GM19397 (cell line): ENCODE measurements around the gene DUS3L.
A peak's percentile ranks its signal among the peaks of the same experiment; 100 is the strongest.

ENCODE experiments used
- ATAC-seq: cut with Tn5 transposase; IDR thresholded peaks from one replicate; pipeline ENCODE4 v1.9.1; 2021; ENCODE audit warnings: mild to moderate bottlenecking, moderate library complexity; ENCODE audit not compliant: unreplicated experiment

Gene DUS3L

DNA sequence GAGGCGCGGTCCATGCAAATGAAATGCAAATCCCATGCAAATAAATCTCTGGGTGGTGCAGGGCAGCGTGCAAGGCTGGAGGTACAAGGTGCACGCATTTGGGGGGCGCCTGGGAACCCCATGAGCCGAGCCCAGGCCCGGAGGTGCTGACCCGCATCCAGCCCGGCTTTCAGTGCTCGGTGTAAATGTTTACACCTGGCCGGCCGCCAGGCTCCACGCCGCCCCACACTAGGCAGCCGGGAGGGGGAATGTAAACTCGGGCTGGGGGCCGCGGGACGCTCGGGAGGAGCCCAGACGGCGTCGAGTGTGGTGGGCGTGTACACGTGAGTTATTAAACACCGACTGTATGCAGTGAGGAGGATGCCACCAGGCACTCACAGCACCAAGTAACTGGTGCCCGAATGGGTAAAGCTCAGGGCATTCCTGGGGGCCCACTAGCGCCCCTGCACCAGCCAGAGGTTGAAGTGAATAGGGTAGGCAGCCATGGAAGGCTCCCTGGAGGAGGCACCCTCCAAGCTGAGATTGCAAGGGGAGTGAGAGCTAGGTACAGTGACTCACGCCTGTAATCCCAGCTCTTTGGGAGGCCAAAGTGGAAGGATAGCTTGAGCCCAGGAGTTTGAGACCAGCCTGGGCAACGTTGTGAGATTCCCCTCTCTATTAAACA, 31.4 kb upstream of the DUS3L start:
- no peak for ATAC-seq

GRCh38 chr19:5821521-5822180, 30.7 kb upstream of the DUS3L start:
- ATAC-seq = no peak

DNA sequence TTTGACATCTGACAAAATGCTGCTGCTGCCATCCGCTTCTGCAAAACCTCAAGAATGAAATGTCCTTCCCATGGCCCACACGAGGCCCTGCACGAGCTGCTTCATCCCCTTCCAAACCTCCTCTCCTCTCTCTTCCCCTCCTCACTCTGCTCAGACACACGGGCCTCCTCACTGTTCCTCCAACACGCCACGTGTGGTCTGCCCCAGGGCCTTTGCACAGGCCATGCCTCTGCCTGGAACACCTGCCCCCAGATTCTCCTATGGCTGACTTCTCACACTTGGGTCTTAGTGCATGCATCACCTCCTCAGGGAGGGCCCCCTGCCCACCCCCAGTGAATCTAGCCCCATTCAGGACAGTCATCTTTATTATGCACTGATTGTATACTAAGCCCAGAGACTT, 29.8 kb upstream of the DUS3L start:
- no peak for ATAC-seq

- no peak for ATAC-seq
Observed at GRCh38 chr19:5818594-5818993, 27.6 kb upstream of the DUS3L start.

DNA sequence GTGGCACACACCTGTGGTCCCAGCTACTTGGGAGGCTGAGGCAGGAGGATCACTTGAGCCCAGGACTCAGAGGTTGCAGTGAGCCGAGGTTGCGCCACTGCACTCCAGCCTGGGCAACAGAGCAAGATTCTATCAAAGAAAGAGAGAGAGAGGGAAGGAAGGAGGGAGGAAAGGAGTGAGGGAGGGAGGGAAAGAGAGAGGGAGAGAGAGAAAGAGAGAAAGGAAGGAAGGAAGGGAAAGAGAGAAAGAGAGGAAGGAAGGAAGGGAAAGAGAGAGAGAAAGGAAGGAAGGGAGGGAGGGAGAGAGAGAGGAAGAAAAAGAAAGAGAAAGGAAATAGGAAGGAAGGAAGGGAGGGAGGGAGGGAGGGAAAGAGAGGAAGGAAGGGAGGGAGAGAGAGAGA, 26.3 kb upstream of the DUS3L start:
- ATAC-seq = no peak

DNA sequence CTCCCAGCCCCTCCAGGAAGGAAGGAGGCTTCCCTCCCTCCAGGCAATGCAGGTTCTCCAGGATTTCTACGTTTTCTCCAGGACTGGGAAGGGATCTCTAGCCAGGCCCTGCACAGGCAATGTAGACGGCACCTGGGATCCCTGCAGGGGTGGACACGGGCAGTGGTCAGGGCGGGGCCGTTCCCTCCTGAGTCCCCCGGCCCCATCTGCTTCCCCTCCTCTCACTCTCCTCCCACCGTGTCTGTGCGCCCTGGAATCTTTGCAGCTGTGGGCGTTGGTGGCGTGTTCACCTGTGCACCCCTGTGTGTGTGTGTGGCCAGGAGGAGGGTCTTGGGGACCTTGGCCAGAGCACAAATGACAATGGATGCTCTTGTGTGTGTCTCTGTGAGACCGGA, 23.9 kb upstream of the DUS3L start:
- ATAC-seq = no peak

DNA sequence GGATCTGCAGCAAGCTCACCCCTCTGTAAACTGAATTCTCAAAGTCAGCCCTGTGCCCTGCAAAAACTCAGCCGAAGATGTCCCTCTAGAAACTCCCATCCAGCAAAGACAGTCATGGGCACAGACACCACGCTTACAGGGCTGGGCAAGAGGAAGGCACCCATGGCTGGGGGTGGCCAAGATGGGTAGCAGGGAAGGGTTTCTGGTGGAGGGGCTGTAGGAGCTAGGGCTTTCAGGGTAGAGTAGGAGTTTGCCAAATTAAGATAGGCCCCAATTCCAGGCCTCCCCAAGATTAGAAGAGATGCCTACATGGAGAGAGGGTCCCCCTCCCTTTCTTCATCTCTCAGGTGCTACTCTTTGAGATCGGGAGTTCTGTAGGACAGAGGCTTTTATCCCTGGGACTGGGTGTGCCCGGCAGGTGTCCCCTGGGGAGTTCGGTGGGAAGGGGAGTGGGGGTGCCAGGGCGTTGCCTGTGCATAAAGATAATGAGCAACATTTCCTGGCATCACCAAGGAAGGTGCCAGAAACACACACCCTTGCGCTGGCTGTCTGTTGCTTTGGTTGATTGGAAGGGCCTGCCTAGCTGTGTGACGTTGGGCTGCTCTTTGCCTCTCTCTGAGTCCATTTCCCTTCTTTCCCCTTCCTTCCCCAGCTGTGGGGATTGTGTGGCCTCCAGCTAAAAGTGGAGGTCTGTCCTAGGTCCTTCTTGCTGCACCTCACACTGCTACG, 23.3 kb upstream of the DUS3L start:
- no peak for ATAC-seq

- no peak for ATAC-seq
Observed at GRCh38 chr19:5811117-5811516, 20.2 kb upstream of the DUS3L start.

DNA sequence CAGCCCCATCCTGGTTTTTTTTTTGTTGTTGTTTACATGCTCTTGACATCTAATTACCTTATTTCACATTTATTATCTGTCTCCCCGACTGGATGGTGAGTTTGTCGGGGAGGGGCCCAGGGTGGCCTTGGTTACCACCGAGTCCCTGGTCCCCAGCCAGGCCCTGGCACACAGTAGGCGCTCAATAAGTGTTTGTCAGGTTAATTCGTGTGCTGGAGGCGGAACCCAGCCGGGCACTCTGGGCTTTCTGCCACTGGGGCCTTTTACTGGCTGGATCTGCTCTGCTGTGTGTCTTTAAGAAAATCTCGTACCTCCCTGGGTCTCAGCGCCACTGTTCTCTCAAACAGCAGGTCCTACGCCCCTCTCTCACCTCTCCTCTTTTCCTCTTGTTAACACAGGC, 18.5 kb upstream of the DUS3L start:
- ATAC-seq = no peak

GRCh38 chr19:5809053-5809452, 18.1 kb upstream of the DUS3L start:
- no peak for ATAC-seq

DNA sequence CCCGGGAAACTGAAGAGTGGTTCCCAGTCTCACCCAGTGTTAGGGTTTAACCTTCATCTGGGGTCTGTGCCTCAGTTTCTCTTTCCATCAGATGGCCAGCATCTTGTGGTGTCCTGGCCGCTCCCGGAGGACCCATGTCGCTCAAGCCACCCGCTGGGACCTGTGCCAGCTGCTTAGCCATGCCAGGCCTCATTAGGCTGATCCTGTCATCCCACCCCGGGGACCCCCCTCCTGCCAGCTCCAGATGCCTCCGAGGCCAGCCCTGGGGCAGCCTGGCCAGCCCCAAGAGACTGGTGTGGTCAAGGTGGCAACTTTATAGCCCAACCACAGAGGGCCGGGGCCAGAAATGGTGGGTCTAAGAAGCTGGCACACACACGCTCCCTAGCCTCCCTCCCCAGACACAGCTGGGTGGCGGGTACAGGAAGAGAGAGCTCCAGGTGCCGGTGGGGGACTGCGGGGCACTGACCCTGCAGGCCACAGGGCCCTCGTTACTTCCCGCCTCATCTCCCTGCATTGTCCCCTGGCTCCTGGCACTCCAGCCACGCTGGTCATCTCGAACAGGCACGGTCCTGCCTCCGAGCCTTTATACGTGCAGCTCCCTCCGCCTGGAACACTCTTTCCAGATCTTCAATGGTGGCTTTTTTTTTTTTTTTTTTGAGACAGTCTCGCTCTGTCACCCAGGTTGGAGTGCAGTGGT, 17.3 kb upstream of the DUS3L start:
- ATAC-seq = no peak

DNA sequence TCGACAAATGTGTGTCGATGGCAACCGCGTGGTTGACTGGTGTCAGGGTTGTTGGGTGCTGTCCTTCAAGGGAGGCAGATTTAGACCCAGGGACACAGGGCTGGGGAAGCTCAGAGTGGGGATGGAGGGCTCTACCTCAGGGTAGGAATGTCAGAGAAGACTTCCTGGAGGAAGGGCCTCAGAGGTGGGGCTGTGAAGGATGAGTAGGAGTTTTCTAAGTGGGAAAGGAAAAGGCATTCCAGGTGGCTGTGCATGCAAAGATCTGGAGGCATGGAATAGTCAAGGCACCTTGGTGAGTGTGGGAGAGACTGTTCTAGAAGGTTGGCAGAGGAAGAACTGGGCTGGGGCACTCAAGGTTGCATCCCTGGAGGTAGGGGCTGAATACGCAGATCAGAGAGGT, 15.9 kb upstream of the DUS3L start:
- ATAC-seq = no peak

- ATAC-seq = no peak
Observed at GRCh38 chr19:5806133-5806489, 15.1 kb upstream of the DUS3L start.

GRCh38 chr19:5805462-5806132, 14.6 kb upstream of the DUS3L start:
- no peak for ATAC-seq

GRCh38 chr19:5804516-5805461, 13.8 kb upstream of the DUS3L start, which contains the start of gene NRTN:
TSS of gene NRTN (plus strand) at chr19:5805067. CDS start at chr19:5824166, 19,099 bp downstream.
- ATAC-seq = no peak

GRCh38 chr19:5803752-5804515, 13.0 kb upstream of the DUS3L start:
- ATAC-seq = peak; percentile 70

- ATAC-seq = no peak
Observed at GRCh38 chr19:5803441-5803751, 12.4 kb upstream of the DUS3L start.

DNA sequence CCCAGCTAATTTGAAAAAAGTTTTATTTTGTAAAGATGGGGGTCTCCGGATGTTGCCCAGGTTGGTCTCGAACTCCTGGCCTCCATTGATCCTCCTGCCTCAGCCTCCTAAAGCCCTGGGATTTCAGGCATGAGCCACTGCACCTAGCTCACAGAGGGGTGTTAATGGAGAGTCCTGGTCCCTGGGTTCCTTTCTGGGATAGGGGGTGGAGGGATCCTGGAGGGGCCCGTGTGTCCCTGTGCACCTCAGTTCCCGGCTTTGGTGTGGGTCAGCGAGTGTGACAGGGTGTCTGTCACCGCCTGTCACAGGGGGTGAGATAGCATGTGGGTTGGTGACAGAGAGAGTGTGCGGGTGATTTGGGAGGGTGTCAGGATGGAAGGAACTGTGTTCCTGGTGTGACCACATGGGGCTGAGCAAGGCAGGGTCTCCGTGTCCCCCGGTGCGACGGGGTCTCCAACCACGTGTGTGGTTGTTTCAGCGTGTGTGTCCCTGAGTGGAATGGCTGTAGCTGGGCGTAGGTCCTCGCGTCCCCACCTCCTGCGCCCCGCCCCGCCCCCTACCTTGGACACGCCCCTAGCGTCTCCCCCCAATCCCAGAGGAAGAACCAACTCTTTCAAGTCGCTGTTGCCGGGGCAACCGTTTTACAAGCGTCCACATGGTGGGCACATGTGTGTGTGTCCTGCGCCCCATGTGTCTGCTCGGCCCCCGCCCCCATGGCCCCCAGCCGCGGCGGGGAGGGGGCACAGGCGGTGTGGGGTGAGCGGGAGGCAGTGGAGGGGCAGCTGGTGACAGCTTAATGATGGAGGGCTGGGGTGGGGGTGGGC, 11.0 kb upstream of the DUS3L start:
- ATAC-seq = no peak
